Fibroblast of mammary gland (primary cell): ENCODE data around the gene CAPZA1.

Experiments used
- DNase-seq: peaks from one replicate; pipeline ENCODE4 v3.0.0-alpha.2; 2010; ENCODE audit warnings: low read depth
- H3K4me3 ChIP-seq: 2 replicates; pipeline ENCODE4 v1.5.1; 2011; ENCODE audit warnings: low read depth, mild to moderate bottlenecking, low read length, moderate library complexity; ENCODE audit not compliant: control insufficient read depth
- TF ChIP-seq, protein P1 (sequence below): conservative IDR thresholded peaks from 2 replicates; pipeline ENCODE4 v1.5.1; 2011; ENCODE audit warnings: low read depth, low read length, inconsistent platforms; ENCODE audit not compliant: control insufficient read depth, insufficient read depth

Gene CAPZA1

DNA sequence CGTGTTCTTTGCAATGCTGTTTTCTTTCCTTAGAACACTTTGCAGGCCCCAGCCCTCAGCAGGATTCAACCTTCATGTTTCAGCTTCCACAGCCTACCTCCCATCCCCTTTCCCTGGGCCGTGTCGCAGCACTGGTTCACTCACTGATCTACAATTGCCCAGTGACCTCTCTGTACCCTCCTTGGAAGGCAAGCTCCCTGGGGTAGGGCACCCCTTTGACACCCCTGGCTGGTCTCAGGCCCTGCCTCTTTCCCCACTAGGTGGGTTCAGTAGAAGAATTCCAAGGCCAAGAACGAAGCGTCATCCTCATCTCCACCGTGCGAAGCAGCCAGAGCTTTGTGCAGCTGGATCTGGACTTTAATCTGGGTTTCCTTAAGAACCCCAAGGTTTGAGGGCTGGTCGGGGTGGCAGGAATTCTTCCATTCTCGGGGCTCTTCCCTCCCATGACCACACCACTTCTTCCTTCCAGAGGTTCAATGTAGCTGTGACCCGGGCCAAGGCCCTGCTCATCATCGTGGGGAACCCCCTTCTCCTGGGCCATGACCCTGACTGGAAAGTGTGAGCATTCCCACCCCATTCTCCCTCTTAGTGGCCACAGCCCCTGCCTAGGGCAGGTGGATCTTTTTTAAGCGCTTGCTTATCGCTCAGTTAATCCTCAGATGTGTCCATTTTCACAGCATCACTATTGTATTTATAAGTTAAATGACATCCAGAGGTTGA, 80.0 kb downstream of the CAPZA1 start:
- H3K4me3 ChIP-seq, result no peak overlapping the region
- TF ChIP-seq, protein P1, sequence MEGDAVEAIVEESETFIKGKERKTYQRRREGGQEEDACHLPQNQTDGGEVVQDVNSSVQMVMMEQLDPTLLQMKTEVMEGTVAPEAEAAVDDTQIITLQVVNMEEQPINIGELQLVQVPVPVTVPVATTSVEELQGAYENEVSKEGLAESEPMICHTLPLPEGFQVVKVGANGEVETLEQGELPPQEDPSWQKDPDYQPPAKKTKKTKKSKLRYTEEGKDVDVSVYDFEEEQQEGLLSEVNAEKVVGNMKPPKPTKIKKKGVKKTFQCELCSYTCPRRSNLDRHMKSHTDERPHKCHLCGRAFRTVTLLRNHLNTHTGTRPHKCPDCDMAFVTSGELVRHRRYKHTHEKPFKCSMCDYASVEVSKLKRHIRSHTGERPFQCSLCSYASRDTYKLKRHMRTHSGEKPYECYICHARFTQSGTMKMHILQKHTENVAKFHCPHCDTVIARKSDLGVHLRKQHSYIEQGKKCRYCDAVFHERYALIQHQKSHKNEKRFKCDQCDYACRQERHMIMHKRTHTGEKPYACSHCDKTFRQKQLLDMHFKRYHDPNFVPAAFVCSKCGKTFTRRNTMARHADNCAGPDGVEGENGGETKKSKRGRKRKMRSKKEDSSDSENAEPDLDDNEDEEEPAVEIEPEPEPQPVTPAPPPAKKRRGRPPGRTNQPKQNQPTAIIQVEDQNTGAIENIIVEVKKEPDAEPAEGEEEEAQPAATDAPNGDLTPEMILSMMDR, result no peak
- DNase-seq, result no peak

DNA sequence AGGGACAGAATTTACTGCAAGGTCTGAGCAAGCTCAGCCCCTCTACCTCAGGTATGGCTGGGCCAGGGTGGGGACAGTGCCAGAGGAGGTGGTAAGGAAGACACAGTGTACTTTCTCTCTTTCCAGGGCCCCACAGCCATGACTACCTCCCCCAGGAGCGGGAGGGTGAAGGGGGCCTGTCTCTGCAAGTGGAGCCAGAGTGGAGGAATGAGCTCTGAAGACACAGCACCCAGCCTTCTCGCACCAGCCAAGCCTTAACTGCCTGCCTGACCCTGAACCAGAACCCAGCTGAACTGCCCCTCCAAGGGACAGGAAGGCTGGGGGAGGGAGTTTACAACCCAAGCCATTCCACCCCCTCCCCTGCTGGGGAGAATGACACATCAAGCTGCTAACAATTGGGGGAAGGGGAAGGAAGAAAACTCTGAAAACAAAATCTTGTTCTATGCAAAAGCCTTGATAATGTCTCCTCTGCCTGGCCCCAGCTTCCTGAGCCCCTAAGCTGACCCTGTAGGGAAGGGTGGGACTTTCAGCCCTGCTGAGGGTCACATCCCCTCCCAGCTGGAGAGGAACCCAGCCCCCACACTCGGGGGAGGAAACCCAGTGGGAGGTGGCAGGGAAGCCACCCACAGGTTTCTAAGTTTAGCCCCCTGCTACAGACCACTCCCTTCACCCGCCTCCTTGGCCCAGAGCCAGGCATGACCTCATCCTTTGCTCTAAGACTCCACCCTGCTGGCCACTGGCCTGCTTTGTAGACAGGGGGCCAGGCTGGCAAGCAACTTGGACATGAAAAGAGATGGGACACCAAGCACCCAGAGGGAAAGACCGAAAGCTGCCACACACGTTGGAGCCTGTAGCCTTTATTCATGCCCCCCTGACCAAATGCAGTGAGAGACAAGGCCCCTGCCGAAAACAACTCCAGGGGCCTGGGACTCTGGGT, 80.9 kb downstream of the CAPZA1 start:
- H3K4me3 ChIP-seq, result no peak overlapping the region
- peak; percentile 96 for DNase-seq
- TF ChIP-seq, protein P1, result no peak

DNA sequence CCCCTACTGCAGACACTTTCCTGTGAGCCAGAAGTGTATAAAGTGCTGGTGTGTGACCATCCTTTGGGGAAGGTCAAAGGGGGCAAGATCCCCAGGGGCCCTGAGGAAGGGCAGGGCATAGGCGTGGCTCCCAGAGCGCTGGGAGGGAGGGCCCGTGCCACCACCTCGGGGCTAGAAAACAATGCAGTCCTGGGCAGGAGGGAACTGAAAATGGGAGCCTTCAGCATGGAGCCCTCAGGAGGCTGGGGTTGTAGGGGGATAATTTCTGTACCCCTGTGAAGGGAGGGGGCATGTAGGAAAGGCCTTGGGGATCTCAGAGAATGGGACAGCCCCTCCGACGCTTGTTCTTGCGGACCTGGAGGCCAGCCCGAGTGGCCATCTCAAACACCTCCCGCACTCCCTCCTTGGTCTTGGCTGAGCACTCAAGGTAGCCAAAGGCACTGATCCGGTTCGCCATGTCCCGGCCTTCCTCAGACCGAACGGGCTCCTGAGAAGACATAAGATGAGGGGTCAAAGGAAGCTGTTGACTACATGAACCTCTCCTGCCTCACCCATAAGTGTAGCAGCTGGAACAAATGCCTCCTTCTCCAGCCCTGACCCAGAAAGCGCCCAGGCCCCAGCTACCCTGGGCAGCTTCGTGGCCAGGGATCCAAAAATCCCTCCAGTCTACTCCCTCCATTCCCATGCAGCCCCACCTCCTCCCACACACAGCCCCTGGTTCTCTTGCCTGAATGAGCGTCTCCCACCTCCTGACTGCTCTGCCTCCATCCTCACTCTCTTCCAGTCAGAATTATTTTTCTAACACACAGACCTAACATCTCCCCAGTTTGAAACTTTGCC, 81.8 kb downstream of the CAPZA1 start:
- TF ChIP-seq, protein P1, result no peak
- no peak overlapping the region for H3K4me3 ChIP-seq
- no peak for DNase-seq

GRCh38 chr1:112702067-112702395, 82.4 kb downstream of the CAPZA1 start:
- TF ChIP-seq, protein P1, result no peak
- no peak for DNase-seq
- H3K4me3 ChIP-seq, result no peak overlapping the region

GRCh38 chr1:112702420-112703261, 83.0 kb downstream of the CAPZA1 start:
- H3K4me3 ChIP-seq, result no peak overlapping the region
- DNase-seq, result no peak
- TF ChIP-seq, protein P1, result no peak
